SIG-M5 treated with dmso at 0.1 percent for 504 hours (cell line): Measurements from ENCODE around the gene CAT.
"Not testable (repeated sequence)": the region's sequence is repeated elsewhere in the genome, so short reads cannot be mapped to it uniquely, and the experiment has no call there.

Source experiments
- DNase-seq: peaks from one replicate; lab custom pipeline; 2025; ENCODE audit not compliant: unreplicated experiment; lab: John Stamatoyannopoulos, UW

The CAT gene

DNA sequence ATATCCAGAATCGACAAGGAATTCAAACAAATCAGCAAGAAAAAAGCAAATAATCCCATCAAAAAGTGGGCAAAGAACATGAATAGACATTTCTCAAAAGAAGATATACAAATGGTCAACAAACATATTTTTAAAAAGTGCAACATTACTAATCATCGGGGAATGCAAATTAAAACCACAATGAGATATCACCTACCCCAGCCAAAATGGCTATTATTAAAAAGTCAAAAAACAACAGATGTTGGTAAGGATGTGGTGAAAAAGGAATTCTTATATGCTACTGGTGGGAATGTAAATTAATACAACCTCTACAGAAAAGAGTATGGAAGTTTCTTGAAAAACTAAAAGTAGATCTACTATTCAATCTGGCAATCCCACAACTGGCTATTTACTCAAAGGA, 13.9 kb upstream of the CAT start:
- DNase-seq: not testable (repeated sequence)

DNA sequence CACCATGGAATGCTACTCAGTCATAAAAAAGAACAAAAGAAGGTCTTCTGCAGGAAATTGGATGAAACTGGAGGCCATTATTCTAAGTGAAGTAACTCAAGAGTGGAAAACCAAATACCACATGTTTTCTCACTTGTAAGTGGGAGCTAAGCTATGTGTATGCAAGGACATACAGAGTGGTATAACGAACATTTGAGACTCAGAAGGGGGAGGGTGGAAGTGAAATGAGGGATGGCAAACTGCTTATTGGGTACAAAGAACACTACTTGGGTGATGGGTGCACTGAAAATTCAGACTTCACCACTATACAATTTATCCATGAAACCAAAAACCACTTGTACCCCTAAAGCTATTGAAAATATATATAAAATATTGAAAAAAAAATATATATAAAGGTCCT, 13.4 kb upstream of the CAT start:
- DNase-seq: peak; percentile 51

DNA sequence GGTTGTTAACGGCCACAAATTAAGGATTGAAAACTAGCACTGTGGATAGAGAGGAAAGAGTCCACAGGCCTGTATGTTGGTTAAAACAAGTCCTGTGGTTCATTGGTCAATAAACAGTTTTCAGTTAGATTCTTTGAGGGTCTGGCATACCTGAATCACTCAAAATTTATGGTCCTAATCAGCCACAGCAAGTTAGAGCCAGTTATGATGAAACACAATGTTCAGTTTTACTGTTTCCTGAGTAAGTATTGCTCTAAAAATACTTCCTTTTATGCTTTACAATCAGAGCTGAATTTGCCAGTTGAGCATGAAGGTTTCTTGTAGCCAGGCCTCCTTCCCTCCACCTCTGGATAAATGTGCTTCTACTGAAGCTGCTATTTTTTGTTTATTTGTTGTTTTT, 12.9 kb upstream of the CAT start:
- DNase-seq: peak; percentile 88

DNA sequence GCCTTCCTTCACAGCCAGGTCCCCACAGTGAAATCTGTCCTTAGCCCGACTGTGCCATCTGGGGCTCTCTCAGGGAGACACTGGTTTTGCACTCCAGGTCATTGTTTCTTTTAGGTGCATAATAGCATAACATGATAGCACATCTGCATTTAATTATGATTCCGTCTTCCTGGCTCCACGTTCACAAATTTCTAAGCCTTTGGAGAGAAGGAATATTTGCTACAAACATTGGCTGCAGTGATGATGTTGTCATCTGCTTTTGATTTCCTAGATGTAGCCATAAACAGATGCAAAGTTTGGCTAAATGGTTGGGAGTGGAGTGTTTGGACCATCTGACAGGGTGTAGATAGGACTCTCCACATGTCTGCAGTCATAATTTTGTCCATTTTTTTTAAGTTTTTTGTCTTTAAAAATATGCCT, 12.0 kb upstream of the CAT start:
- no peak for DNase-seq

DNA sequence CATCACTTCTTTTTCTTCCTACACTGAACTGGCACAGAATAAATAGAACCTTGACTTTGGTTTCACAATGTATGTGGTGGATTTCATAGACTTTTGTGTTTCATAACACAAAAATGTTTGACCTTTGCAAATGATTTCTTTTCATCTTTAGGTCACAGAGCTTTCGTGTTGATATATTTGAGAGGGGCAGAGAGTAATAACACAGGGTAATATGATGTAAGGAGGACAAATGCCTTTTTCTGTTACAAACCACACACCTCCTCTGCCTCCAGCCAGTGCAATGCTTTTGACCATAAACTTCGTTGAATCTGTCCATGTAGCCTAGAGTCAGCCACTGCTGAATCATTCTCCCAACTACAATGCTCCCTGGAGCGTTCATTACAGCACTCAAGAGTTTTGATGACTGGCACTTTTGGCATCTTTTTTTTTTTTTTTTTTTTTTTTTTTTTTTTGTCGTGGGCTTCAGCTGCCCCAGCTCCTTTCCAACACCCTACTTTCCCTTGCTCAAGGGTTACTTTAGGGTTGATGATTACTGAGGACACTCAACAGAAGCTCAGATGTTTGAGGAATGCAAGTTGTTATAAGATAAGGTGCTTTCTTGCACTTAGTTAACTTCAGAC, 11.4 kb upstream of the CAT start:
- peak; percentile 92 for DNase-seq

DNA sequence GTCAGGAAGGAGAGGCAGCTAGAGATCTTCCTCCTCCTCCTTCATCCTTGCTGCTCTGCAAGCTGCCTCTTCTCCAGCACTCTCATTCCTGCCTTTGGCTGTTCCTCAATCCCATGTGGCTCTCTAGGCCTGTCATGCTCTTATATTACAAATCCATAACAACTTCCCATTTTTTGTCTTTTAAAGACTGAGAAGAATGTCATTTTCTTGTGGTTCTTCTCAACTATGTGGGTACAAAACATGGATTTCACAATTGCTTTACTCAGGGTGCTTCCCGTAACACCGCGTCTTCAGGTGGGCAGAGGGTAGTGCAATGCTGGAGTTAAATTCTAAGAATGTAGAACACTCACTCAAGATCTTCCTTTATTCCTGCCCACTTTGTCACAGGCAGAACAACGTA, 6.8 kb upstream of the CAT start:
- peak; percentile 78 for DNase-seq

DNA sequence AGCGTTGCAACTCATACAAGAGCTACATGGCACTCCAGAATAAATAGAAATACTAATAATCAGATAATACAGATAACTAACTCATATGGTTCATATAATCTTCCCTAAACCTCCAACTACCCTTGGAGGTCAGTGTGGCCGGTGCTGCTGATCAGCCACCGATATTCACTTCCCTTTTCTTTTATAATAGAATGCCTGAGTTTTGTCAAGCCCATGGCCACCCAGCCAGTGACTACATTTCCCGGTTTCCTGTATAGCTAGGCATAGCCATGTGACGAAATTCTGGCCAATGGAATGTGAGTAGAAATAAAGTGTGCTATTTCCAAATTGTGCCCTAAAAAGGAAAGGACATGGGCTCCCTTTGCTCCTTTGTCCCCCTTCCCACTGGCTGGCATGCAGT, 5.9 kb upstream of the CAT start:
- DNase-seq: peak; percentile 71

DNA sequence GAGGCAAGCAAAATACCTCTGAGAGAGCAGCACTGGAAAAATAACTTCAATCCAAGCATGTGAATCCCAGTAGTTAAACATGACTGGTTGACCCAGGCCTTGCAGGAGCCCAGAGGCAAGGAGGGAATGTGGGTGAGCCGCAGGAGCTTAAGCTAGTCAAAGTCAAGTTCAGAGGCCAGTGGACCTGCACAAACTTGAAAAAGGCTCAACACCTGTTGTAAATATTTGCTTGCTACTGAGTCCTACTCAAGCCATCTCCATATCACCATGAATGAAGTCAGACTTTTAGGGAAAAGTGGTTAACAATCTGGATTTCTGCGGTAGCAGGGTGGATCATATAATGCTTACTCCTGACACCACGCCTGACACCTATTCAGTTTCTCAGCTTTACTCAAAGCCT, 4.8 kb upstream of the CAT start:
- DNase-seq: peak; percentile 27

DNA sequence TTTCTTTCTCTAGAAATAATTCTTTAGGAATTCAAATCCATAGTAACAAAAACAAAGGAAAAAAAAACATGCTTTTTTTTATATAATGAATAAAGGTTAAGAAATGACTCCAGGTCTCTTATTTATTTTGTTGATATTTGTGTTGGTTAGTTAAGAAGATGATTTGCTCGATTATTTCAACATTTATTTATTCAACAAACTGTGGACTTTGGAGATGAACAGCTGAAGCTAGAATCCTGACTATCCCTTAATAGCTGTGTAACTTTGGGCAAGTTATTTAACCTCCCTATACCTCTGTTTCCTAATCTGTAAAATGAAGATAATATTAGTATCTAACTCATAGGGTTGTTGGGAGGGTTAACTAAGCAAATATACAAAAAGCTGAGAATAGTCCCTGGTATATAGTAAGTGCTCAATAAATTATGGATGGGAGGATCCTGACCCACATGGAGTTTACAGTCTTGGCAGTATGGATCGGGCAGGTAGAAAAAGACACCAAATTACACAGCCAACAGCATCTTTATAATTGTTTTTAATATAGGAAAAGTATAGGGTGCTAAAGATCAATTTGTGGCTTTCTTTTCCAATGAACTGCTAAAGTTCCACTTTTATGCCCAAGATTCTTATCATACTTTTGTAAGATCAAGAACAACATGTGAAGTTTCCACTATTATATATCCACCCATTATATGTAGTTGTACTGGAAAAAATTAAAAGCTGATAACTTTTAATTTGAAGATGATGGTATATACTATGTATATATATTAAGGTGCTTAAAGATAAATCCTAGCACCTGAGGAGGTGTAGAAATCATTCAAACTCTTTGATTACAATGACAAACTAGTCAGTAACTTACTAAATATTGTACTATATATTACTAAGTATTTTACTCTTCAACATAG, 1.3 kb upstream of the CAT start:
- no peak for DNase-seq

DNA sequence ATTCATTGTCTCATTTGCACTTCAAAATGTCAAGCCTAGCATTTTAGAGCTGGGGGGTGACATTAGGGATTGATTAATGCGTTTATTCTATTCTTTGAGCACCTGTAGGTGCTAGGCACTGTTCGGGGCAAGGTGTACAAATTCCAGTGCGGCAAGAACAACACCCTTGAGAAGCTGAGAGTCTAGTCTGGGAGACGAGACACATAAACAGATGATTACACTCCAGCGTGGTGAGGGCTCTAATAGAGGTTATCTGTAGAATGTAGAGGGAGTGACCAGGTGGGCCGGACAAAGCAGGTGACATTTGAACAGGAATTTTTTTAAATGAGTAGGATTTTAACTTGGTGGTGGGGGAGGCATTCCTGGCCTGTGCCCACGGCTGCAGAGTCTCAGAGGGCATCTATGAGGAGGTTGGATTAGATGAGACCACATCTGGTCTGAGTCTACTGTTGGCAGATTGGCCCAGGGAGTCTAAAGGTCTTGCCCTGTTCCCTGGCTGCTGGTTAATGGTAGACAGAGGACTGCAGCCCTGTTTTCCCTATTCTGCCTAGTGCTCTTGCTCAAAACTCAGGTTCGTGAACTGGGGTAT, 970 bp downstream of the CAT start:
- DNase-seq: no peak

DNA sequence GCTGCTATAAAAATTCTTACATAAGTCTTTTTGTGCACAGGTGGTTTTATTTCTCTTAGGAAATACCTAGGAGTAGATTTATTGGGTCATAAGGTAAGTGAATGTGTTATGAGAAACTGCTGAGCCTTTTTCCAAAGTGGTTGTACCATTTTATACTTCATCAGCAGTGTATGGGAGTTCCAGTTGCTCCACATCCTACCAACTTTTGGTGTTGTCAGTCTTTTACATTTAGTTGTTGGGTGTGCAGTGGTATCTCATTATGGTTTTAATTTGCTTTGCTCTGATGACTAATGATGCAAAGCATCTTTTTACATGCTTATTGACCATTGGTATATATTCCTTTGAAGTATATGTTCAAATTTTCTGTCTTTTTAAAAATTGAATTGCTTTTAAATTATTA, 3.1 kb downstream of the CAT start:
- no peak for DNase-seq

DNA sequence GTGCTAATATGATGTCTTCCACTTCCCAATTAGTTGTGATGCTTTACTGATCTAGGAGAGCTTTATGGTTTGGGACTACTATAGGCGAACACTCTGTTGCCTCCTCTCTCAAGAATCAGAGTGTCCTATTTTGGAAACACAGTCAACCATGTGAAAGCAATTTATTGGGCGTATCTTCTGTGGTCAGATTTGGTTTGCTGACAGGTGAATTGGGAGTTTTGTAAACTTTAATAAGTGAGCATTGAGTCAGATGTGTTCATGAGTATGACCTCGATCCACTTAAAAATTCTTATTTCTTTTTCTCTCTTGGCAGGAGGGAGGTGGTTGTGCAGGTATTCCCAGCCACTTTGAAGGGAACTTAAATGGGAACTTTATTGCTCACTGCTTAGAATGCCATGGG, 4.4 kb downstream of the CAT start:
- DNase-seq: no peak

DNA sequence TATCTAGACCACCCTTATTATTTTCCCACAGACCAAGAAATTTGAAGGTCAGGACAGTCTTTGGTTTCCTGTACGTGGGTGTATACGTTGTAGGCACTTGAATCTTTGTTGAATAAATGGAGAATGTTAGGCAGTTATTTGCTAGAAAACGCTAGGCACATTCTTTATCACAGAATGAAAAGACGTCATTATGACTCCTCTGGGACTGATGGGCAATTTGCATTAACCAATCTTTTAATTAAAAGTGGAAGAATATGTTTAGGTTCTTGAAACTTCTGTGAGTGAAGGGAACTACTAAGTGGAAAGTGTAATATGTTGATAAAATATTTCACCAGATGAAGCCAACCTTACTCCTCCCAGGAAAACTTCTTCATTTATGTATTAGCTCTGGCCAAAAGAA, 5.7 kb downstream of the CAT start:
- DNase-seq: no peak

DNA sequence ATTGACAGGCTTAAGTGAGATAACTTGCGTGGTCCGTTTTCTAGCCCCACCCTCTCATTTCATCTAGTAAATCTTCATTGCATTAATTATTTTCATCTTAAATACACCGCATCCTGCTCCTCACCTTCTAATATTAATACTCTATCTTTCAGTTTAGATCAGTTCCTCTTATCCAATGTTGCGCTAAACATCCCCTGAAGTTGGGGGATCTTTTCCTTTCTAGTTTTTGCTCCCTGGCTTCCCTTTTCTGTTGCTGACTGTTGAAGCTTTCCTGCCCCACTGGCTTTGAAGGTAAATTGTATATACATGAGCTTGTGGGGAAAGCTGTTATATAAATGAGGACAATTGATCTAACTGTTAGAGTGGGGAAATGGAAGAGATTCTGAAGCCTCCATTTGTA, 7.2 kb downstream of the CAT start:
- peak; percentile 45 for DNase-seq

DNA sequence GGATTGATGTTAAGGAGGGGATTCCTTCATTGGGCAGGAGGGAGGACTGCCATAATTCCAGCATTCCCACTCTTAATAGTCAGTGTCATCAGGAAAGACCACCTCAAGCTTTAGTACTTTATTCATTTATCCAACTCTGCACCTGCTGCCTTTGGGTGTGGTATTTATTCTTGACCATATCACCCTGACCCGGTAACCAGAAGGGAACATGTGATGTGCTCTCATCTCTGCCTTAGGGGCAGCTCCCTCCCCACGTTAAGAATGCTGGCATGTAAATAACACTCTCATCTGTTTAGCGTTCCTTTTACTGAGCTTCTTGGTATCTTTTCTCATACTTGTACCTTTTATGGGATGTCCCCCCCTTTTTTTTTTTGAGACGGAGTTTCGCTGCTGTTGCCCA, 7.7 kb downstream of the CAT start:
- DNase-seq: no peak

DNA sequence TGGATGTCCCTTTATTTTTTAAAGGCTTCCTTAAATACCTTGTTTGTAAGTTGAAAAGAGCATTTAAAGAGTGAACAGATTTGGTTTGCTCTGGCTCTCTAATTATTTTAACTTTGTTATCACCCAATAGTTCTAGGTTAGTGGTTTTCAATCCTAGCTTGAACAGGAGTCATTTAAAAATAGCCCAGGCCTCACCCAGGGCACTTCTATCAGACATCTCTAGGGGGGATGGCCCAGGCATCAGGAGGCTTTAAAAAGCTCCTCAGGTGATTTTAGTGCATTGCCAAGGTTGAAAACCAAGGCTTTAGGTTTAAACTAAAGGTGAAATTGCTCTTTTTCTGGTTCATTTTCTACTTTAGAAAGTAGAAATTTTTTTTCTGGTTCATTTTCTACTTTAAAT, 8.3 kb downstream of the CAT start:
- DNase-seq: no peak

DNA sequence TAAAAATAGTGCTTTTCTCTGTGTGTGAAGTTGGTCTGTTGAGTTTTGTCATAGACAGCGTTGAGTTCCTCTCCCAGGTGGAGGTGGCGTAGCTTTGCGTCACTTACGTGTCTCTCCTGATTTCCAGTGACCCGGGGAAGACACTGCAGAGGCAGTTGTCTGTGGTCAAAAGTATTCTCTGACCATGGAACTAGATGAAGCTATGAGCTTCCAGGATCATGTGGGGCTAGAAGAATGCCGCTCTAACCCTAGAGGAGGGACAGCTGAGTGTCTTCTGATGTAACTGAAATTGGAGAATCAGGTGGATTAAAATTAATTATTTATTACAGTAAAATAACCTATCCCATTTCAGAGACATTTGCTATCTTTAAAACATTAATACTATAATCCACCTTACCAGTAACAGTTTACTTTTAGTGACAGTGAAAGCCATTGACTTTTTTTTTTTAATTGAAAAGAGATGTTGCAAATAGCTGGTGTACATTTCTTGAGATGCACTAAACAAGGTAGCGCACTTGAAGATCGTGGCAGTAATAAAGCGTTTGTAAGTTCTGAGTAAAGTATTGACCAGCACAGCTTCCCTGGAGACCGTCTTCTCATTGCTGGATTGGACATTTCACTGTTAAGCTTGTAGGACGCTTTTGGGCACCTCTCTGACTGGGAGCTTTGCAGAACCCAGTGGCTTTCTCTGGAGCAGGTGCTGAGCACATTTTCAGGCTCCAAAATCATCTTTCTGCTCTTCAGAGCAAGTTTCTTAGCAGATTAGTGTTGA, 9.7 kb downstream of the CAT start:
- DNase-seq: no peak

DNA sequence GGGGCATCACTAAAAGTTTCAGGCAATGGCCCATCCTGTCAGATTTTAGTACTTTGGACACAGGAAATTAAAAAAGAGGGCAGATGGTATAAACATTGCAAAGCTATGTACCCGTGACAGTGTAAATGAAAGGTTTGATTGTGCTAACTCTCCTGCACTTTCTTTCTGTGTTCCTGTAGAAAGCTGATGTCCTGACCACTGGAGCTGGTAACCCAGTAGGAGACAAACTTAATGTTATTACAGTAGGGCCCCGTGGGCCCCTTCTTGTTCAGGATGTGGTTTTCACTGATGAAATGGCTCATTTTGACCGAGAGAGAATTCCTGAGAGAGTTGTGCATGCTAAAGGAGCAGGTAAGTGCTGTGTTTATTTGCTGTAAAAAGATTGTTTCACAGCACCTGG, 10.3 kb downstream of the CAT start:
- no peak for DNase-seq

DNA sequence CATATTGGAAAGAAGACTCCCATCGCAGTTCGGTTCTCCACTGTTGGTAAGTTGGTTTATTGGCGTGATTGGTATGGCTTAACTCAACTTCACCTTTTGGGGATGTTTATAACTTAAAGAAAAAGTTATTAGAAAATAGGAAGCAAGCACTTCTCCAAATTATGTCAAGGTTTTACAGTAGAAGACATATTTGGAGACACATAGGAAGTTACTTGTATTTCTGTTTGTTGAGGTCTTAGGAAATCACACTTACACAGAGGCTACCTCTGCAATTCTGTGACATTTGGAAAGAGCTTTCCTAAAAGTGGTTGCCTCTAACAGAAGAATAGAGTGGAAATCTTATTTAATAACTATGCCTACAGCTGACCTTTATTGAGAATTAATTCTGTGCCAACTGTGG, 12.3 kb downstream of the CAT start:
- DNase-seq: peak; percentile 48

DNA sequence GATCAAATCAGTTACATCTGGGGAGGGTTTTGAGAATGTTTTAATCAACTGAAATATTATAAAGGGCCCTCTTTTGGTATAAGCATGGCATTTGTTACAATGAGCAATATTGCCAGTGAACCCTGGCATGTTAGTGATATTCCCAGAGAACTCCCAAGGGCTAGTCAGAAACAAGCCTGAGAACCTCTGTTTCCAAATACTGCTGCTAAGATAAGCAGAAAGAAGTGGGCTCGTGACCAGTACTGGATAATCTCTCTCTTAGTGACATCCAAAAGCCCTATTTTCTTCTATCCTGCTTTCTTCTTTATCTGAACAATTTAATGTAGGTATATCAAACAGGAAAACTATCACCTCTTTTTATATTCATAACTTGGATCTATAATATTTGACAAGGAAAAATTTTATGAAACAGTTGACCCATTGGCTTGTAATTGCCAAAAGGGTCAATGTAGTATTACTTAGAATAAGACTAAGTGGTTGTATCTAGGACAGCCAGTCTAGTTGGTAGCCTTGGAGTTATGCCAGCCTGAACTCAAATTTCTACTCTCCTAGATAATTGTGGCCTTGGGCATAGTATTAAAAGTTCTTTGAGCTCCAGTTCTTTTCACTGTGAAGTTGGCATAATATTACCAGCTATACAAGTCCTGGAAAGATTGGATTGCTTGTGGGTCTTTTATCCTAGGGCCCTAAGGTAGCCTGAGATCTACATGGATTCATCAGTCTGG, 15.7 kb downstream of the CAT start:
- no peak for DNase-seq

DNA sequence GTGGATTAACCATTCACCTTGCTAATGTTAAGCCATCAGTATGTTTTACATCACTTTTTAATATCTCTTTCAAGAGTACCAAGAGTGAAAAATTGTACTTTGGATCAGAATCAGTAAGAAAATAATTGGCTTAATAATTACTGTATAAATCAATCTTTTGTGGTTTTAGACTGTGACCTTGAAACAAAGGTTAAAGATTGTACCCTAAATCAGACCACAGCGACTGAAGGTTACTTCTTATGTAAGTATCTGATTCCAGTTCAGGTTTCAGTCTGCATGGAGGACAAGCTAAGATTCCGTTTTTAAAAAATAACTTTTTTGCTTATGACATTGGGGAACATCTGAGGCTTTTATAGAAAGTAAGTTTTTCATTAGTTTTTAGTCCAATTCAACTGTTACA, 18.9 kb downstream of the CAT start:
- no peak for DNase-seq
